Measurements from ENCODE around the gene DDI1.

GRCh38 chr11:104009744-104010143 lies 26.7 kb upstream of the DDI1 start:
- TF ChIP-seq, protein P1, sequence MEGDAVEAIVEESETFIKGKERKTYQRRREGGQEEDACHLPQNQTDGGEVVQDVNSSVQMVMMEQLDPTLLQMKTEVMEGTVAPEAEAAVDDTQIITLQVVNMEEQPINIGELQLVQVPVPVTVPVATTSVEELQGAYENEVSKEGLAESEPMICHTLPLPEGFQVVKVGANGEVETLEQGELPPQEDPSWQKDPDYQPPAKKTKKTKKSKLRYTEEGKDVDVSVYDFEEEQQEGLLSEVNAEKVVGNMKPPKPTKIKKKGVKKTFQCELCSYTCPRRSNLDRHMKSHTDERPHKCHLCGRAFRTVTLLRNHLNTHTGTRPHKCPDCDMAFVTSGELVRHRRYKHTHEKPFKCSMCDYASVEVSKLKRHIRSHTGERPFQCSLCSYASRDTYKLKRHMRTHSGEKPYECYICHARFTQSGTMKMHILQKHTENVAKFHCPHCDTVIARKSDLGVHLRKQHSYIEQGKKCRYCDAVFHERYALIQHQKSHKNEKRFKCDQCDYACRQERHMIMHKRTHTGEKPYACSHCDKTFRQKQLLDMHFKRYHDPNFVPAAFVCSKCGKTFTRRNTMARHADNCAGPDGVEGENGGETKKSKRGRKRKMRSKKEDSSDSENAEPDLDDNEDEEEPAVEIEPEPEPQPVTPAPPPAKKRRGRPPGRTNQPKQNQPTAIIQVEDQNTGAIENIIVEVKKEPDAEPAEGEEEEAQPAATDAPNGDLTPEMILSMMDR (IDR thresholded peaks at IDR 0.05) = no peak
- no peak for TF ChIP-seq POLR2AphosphoS5 (IDR thresholded peaks at IDR 0.05)

All from suprapubic skin (tissue), 3 donors.